Smooth muscle cell (in vitro differentiated cells): Measurements from ENCODE around the gene TRAF4. TPM values are rescaled to one million over a fixed set of nuclear protein-coding genes. Genes with fewer than 3 reads are reported as not detected.

Experiments
- DNase-seq: peaks from one replicate; lab custom pipeline; 2025; ENCODE audit not compliant: unreplicated experiment; lab: John Stamatoyannopoulos, UW
- H2AFZ ChIP-seq: fragments of 200-600 bp; sonication (generic); 2 replicates; pipeline ENCODE4 v1.6.0; 2016; ENCODE audit warnings: antibody characterized with exemption, low read depth, mild to moderate bottlenecking
- H3F3A ChIP-seq: fragments of 200-600 bp; sonication (generic); 2 replicates; pipeline ENCODE4 v1.6.0; 2017; ENCODE audit warnings: antibody characterized with exemption, low read depth
- H3K27ac ChIP-seq: fragments of 200-600 bp; sonication (generic); 2 replicates; pipeline ENCODE4 v1.5.1; 2016; ENCODE audit warnings: low read depth, mild to moderate bottlenecking
- H3K27me3 ChIP-seq: fragments of 200-600 bp; sonication (generic); 2 replicates; pipeline ENCODE4 v1.6.1; 2016; ENCODE audit warnings: low read depth, mild to moderate bottlenecking
- H3K36me3 ChIP-seq: fragments of 200-600 bp; sonication (generic); 2 replicates; pipeline ENCODE4 v1.5.1; 2016; ENCODE audit warnings: low read depth
- H3K4me1 ChIP-seq: fragments of 200-600 bp; sonication (generic); 2 replicates; pipeline ENCODE4 v1.5.1; 2016; ENCODE audit warnings: low read depth
- H3K4me2 ChIP-seq: fragments of 200-600 bp; sonication (generic); 2 replicates; pipeline ENCODE4 v1.6.0; 2016; ENCODE audit warnings: mild to moderate bottlenecking
- H3K4me3 ChIP-seq: fragments of 200-600 bp; sonication (generic); 2 replicates; pipeline ENCODE4 v1.5.1; 2016; ENCODE audit warnings: mild to moderate bottlenecking
- H3K79me2 ChIP-seq: fragments of 200-600 bp; sonication (generic); 2 replicates; pipeline ENCODE4 v1.6.0; 2016; ENCODE audit warnings: low read depth, mild to moderate bottlenecking
- H3K9ac ChIP-seq: fragments of 200-600 bp; sonication (generic); 2 replicates; pipeline ENCODE4 v1.6.0; 2016; ENCODE audit warnings: low read depth
- H3K9me3 ChIP-seq: fragments of 200-600 bp; sonication (generic); replicated peaks from 2 replicates; pipeline ENCODE4 v1.5.1; 2016; ENCODE audit warnings: low read depth
- H4K20me1 ChIP-seq: fragments of 200-600 bp; sonication (generic); 2 replicates; pipeline ENCODE4 v1.6.0; 2016; ENCODE audit warnings: low read depth
- CTCF ChIP-seq: fragments of 200-600 bp; sonication (generic); IDR thresholded peaks from 2 replicates; pipeline ENCODE4 v1.5.1; 2017; ENCODE audit warnings: borderline replicate concordance, mild to moderate bottlenecking, antibody characterized with exemption; ENCODE audit not compliant: insufficient read depth, poor library complexity, severe bottlenecking
- WGBS: methylation state at CpG from one replicate; pipeline ENCODE4 v1.1.7; 2016; ENCODE audit warnings: low lambda C conversion rate; 5-methylcytosine and 5-hydroxymethylcytosine counted together
- polyA plus RNA-seq: library from polyadenylated mRNA; unstranded; fragments of >200 nt; fragmentation: Nextera tagmentation; extraction: Ambion mirVana; gene quantifications from 2 replicates; pipeline ENCODE4 v1.2.1, GENCODE V29; 2016
- total RNA-seq: library from RNA; depleted of rRNA; stranded (reverse); fragments of >200 nt; gene quantifications from 2 replicates; pipeline ENCODE4 v1.2.3, GENCODE V29; 2014

The TRAF4 gene
- total and polyA plus RNA-seq, 2 experiments from 2014 or later = 47.5 to 97.0 TPM

DNA sequence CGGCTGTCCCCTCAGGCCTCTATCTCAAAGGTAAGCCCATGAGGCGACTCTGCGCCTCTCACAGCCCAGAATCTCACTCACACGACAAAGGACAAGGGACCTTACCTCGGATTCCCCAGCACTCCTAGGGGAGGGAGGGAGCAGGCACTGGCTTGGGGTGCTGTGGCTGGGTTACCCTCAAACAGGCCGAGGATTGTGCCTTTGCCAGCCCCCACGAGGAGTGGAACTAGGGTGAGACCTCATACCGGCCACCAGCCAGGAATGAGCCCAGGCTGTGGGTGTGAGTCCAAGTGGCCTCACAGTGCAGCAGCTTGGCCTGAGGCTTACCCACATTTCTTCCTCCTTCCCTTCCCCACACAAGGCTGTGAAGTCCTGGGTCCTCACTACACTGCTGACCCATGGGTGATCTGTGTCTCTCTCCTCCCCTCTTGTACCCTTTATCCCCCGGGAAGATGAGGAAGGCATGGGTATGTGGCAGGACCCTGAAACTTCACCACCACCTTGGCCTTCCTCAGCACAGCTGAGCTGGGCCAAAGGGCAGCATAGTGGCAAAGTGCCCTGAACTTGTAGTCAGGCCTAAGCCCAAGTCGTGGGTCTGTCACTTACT lies 38.0 kb upstream of the TRAF4 start:
- no peak overlapping the region for H2AFZ ChIP-seq
- no peak overlapping the region for H3K4me3 ChIP-seq
- H3K27ac ChIP-seq = no peak overlapping the region
- H3K4me1 ChIP-seq = peaks cover 12% of the 10 kb centered on the region
- H3F3A ChIP-seq = no peaks in the 10 kb centered on the region
- no peaks in the 10 kb centered on the region for H3K36me3 ChIP-seq
- H3K27me3 ChIP-seq = no peaks in the 10 kb centered on the region
- WGBS = 86% methylated on average over 10 of the region's 10 CpGs
- H4K20me1 ChIP-seq = no peaks in the 10 kb centered on the region
- H3K9ac ChIP-seq = no peak overlapping the region
- no peaks in the 10 kb centered on the region for H3K9me3 ChIP-seq
- H3K4me2 ChIP-seq = no peak overlapping the region
- TF ChIP-seq CTCF = no peak
- no peaks in the 10 kb centered on the region for H3K79me2 ChIP-seq
- no peak for DNase-seq

- Histone ChIP-seq H3K79me2 (no peaks in the 10 kb centered on the region), H2AFZ (no peak overlapping the region), H3K9ac (no peak overlapping the region), H3K36me3 (no peaks in the 10 kb centered on the region), H3K4me2 (no peak overlapping the region), H3K27me3 (no peaks in the 10 kb centered on the region), H3K27ac (no peak overlapping the region), H3K9me3 (no peaks in the 10 kb centered on the region), H3K4me1 (peaks cover 12% of the 10 kb centered on the region), H3K4me3 (no peak overlapping the region), H4K20me1 (no peaks in the 10 kb centered on the region), H3F3A (peaks cover 3% of the 10 kb centered on the region)
- DNase-seq = no peak
- 79% methylated on average over 6 of the region's 7 CpGs for WGBS
- no peak for TF ChIP-seq CTCF
Measured at GRCh38 chr17:28706471-28707338, 37.1 kb upstream of the TRAF4 start.

DNA sequence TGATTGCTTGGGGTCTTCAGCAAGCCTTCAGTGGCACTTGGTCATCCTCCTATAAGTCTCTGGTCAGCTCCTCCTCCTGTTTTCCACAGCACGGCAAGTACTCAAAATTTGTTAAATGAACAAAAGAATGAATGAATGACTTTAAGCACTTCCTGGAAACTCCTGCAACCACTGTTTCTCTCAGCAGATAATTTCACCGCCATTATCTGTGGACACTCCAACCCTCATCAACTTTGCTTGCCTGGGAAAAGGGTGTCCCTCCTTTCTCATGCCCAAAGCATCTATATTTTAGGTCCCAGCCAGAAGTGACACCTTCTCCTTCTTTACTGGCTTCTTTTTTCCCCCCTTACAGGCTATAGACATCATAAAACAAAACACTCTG lies 36.5 kb upstream of the TRAF4 start:
- TF ChIP-seq CTCF = no peak
- Histone ChIP-seq H3K36me3 (no peaks in the 10 kb centered on the region), H3K27me3 (no peaks in the 10 kb centered on the region), H3K4me3 (no peak overlapping the region), H3K9me3 (no peaks in the 10 kb centered on the region), H3F3A (peaks cover 8% of the 10 kb centered on the region), H2AFZ (no peak overlapping the region), H4K20me1 (no peaks in the 10 kb centered on the region), H3K79me2 (no peaks in the 10 kb centered on the region), H3K27ac (no peak overlapping the region), H3K4me1 (peaks cover 12% of the 10 kb centered on the region), H3K9ac (no peak overlapping the region), H3K4me2 (no peak overlapping the region)
- DNase-seq = no peak
- 93% methylated on average over 2 of the region's 2 CpGs for WGBS
